Muscle of back (tissue), 11 donors: ENCODE measurements around the gene RAB8B. TPM values are rescaled to one million over a fixed set of nuclear protein-coding genes. Genes with fewer than 3 reads are reported as not detected.
"Not testable (repeated sequence)": the region's sequence is repeated elsewhere in the genome, so short reads cannot be mapped to it uniquely, and the experiment has no call there.

Experiments used
- DNase-seq, 3 donors: peaks; one replicate each; pipeline versions ENCODE4 v3.0.0 to v3.0.0-alpha.2; 2013
- polyA plus RNA-seq, 10 donors: library from polyadenylated mRNA; unstranded; fragments of 120-200 nt; gene quantifications; one replicate each; pipeline ENCODE4 v1.2.1, GENCODE V29; 2013; ENCODE audit not compliant: insufficient read length in 10 of 10

RAB8B gene
- polyA plus RNA-seq, 10 donors, result 17.8 to 30.0 (median 22.3) TPM

DNA sequence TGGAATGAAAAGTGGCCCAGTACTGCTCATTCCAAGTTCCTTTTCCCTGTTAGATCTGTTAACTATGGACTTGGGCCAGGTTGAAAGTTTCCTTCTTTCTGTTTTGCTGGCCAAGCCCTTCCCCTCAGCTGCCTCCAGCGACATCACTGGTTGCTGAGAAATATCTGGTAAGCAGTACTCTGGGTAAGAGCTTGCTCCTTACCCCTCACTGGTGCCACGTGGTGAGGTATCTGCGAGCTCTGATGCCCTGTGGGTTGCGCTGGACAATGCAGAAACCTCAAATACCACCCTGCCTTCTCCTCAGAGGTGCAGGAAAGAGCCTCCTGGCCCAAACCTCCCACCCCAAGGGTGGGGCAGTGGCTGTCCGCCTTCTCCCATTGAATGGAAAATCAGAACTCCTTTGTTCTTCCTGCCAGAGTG is 45.1 kb downstream of the RAB8B start:
- DNase-seq, result peak in 2 of 3 donors; percentile 60 to 76

DNA sequence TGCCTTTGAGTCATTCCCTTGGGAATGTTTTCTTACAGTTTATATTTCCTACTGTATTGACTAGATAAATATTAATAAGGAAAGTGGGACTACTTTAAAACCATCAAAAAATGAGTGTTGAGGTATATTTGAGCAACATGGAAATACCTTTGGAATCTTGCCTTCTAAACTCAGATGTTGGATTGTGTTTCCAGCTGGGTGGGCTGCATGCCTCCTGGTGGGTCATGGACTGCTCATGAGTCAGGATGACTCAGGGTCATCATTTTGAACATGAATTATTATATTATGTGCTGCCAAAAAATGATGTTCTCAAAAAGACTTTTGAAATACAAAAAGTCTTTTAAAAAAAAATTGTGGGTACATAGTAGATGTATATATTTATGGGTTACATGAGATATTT is 46.9 kb downstream of the RAB8B start:
- DNase-seq, result peak in 1 of 3 donors; percentile 86

DNA sequence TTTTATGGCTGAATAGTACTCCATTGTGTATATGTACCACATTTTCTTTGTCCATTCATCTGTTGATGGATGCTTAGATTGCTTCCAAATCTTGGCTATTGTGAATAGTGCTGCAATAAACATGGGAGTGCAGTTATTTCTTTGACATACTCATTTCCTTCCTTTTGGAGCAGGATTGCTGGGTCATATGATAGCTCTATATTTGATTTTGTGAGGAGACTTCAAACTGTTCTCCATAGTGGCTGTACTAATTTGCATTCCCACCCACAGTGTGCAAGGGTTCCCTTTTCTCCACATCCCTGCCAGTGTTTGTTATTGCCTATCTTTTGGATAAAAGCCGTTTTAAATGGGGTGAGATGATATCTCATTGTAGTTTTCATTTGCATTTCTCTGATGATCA is 47.7 kb downstream of the RAB8B start:
- not testable (repeated sequence) for DNase-seq

DNA sequence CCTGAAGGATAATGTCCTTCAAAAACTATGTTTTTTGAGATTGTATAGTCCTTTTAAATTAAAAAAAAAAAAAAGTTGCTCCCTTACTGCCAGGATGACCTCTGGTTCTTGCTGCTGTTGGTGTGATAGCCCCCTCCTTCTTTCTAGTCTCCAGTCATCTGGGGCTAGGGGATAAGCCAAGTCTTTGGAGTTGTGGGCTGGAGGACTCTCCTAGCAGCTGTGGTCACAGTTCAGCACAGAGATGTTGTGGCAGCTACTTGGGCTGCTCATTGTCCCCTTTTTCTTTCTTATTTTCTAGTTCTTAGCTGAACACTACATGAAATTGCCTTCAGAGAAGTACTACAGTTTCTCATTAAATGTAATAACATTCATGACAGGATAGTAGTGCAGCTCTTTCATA is 48.8 kb downstream of the RAB8B start:
- DNase-seq, result no peak

DNA sequence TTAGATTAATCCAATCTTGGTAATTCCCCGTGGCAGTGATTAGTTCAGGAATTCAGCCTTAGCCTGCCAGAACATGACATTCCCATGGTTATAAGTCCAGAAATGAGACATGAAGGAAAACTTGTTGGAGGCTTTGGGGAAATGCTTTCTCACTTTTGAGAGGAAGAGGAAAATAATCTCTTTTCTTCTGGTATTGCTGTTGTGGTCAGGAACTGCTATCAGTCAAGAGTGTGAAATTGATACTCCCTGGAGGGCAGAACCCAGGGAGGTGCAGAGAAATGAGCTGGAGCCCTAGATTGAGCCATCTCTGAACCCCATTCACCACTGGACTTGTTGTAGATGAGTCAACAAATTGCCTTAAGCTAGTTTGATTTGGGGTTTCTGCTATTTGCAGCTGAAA is 49.4 kb downstream of the RAB8B start:
- DNase-seq, result peak in 1 of 3 donors; percentile 78

DNA sequence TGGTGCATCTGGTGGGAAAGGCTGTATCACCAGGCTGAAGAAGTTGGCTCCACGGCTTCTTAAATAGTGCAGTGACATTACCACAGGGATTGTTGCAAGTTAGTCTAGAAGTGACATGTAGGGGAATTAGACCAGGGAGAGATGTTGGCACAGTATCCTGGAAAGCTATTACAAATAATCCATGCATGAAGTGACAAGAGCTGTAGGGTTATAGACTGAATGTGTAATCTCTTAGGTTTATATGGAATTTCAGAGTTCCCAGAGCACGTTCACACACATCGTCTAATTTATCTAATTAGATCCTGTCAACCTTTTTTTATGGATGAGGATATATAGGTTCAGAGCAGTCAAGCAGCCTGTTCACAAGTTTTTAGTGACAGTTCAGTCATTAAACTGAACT is 50.7 kb downstream of the RAB8B start:
- no peak for DNase-seq

DNA sequence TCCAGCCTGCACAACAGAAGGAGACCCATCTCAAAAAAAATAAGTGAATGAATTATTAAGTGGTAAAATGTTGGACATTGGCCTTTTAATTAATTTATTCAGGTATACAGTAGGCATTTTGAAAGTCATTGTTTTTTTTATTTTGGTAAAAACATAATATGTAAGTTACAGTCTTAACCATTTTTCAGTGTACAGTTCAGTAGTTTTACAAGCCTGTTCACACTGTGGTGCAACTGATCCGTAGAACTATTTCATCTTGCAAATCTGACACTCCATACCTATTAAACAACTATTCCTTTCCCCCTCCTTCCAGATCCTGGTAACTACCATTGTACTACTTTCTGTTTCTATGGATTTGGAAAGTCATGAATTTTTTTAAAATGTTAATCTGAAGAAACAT is 51.9 kb downstream of the RAB8B start:
- DNase-seq, result no peak

DNA sequence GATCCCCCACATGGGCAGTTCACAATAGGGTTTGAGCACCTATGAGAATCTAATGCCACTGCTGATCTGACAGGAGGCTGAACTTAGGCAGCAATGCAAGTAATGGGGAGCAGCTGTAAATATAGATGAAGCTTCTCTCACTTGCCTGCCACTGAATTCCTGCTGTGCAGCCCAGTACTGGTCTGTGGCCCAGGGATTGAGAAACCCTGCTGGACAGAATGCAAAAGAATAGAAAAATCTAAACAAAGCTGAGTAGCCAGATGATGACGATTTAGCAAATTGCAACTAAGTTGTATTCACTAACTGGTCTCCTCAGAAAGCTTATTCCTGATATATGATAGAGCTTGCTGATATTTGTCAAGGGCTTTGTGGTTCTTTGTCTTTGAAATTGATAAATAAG is 53.7 kb downstream of the RAB8B start:
- no peak for DNase-seq

DNA sequence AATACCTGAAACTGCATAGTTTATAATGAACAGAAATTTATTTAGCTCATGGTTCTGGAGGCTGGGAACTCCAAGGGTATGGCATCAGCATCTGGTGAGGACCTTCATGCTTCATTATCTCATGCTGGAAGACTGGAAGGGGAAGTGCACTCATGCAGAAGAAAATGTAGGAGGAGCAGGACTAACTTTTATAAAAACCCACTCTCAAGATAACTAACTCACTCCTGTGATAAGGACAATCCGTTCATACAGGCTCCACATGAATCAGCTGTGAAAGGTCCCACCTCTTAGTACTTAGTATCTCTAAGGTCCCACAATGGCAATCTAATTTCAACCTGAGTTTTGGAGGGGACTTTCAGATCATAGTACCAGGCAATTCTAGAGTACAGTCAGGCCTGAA is 54.4 kb downstream of the RAB8B start:
- no peak for DNase-seq

DNA sequence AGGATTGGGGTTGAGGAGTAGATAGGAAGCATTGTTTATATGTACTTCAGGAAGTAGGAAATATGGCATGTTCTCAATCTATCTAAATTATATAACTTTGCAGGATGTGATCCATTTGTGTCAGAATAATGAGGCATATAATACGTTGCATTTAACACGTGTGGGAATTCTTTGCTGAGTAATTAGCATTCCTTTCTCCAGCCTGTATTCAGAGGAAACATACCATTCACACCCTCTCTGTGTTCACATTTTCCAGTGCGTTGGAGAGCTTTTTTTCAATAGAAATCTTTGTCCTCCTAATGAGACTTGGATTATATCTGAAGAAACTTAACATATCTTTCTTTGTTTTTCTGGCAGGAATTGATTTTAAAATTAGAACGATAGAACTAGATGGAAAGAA is 55.0 kb downstream of the RAB8B start:
- DNase-seq, result peak in 1 of 3 donors; percentile 57

DNA sequence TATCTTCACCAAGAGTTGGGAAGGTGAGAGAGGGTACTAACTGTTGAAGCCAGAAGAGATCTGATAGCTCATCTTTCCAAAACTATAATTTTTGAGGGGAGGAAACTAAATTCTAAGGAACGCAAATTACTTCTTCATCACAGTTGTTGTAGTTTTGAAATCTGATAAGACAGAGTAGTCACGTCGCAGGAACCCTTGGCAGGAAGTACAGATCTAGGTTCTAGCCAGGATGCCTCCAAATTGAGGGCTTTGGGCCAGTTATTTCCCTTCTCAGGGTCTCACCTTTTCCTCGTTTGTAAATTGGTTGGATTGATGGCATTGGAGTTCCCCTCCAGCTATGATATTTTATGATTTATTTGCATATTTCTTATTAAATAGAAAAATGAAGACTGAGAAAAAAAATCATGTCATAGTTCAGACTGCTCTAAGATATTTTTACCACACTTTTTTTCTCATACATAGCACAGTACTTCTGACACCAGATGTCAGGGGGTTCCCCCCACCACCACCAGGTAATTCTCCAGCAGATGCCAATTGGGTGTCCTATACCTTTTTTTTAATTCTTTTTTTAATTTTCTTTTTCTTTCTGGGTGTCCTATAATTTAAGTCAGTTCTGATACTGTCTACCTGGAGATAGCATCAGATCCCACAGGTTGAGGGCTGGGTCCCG is 55.7 kb downstream of the RAB8B start:
- no peak for DNase-seq

DNA sequence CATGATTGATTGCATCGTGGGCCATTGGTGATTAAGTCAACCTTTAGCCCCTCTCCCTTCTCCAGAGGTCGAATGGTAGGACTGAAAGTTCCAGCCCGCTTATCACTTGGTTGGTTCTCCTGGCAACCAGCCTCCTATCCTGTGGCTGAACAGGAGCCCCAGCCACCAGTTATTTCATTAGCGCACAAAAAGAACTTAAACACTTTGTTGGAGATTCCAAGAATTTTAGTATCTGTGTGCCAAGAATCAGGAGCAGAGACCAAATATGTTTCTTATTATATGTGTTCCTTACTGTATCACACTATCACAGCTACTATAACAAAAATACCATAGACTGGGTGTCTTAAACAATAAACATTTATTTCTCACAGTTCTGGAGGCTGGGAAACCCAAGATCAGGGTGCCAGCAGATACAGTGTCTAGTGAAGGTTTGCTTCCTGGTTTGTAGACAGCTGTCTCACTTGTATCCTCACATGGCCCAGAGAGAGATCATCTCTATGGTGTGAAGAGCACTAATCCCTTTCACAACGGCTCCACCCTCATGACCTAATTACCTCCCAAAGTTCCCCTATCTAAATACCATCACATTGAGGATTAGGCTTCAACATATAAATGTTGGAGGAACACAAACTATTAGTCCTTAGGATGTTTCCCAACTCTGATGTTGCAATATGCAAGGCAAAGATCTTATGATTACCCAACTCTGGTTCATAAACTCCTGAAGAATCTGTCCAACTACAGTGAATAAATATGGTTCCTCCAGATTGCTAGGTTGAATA is 57.5 kb downstream of the RAB8B start:
- peak in 1 of 3 donors; percentile 70 for DNase-seq

DNA sequence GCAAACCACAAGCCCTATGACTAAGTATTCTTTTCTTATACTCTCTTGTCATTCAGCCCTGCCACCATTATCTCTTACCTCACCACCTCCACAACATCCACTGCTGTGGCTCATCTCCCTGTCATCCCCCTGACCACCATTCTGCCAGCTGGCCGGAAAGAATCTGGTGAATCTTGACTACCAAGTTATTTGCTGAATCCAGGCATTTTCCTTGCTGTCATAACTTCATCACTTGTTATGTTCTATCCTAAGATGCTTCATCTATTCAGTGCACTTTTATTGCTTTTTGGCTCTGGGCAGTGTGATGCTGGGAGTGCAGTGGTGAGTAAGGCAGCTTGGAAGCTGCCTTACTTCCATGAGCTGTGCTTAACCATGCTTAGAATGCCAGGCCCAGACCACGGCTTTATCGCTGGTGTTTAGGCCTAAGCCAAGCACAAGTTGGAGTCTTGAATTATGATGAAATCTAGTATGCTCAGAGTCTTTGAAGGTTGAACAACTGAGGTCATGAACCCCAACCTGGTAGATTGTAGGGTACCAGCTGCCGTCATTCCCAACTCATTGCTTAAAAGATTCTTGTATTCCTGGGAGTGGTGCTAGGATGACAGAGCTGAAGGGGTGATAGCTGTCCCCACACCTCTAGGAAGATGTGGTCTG is 61.0 kb downstream of the RAB8B start:
- DNase-seq, result peak in 1 of 3 donors; percentile 98

DNA sequence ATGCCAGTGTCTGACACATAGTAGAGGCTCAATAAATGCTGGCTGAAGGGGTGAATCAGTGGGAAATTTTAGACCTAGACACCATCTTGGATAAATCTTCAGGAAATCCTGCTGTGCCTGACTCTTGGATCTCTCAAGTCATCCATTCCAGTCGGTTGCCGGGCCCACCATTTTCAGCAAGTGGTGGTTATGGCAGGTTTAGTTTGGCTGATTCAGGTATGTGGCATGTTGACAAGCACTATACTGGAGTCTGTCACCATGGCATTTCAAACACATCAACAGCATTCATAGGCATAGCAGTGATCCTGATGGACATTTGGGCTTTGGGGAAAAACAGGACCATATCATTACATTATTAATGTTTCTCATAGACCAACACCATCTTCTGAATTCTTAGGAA is 62.3 kb downstream of the RAB8B start:
- DNase-seq, result no peak

DNA sequence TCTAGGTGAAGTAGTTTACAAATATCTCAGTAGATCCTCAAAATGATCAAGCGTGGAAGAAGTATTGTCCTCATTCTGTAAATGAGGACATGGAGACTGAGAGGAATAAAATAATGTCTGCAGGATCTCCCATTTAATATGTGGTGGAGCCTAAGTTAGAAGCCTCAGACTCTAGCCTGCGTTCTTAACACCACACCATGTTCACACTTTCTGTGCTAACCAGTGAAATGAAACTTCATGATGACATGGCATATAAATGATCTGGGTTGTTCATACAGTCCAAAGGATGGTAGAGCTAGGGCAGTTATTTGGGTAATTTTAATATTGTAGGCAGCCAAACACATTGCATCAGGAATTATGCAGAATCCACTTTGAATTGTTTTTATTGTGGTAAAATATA is 62.9 kb downstream of the RAB8B start:
- no peak for DNase-seq

DNA sequence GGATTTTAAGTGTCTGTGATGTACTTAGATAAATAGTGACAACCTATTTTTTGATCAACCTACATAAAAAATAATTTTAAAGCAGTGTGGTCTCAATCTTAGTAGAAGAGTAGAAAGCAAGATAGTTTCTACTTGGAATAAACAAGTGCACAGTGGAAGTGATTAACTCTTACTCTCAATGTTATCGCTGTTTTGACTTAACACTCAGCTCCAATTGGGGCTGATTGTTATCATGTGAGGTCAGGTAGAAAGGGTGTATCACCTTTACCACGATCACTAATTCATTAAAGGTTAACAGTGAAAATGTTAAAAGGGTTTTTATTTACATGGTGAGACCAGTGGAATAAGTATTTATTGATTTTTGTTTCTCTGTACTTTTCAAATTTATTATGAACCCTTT is 65.6 kb downstream of the RAB8B start:
- DNase-seq, result no peak

DNA sequence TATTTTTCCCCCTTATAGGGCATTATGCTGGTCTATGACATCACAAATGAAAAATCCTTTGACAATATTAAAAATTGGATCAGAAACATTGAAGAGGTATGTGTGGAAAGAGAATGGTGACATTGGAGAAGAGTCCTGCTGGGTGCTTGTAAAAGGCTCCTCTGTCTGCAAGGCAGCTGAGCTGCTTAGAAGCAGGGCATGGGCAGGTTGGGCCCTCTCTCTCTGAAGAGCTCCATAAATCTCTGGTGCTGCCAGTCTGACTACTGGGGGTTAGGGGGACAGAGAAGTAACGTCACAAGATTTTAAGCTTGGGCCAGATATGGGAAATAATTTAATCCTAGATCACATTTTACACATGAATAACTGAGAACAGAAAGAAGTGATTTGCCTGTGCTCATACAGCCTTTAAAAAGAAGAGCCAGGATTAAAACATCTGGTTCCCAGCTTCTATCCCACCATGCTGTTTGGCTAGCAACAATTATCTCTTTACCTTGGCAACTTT is 66.1 kb downstream of the RAB8B start:
- DNase-seq, result no peak

DNA sequence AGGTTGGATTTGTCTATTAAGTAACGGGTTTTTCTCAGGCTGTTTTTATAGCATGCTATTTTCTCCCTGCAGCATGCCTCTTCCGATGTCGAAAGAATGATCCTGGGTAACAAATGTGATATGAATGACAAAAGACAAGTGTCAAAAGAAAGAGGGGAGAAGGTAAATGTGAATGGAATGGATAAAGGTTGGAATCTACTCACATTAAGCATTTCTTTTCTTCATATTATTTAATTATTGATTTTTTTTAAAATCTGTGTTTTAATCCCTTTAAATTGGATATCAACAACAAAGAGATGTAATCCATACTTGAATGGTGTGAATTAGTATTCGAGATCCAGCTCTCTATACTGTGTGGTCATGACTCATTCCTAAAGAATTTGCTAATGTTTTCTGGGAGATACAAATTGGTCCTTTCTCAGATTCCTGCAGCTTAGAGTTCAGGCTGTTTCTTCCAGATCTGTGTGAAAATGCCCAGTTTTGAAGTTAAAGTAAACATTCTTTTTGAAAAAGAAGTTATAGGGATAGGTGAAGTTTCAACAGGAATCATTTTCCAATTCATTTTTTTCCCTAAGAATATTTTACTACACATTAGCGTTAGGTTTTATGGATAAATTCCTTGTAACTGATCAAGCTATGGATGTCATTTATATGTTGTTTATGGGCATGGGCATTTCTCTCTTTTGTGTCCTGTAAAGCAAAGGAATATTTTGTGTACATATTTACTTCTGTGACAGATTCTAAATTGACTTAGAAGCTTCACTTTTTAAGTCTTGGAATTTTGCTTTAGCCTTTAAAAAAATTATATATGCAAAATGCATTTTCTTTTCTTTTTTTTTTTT is 67.2 kb downstream of the RAB8B start:
- peak in 1 of 3 donors; percentile 75 for DNase-seq

DNA sequence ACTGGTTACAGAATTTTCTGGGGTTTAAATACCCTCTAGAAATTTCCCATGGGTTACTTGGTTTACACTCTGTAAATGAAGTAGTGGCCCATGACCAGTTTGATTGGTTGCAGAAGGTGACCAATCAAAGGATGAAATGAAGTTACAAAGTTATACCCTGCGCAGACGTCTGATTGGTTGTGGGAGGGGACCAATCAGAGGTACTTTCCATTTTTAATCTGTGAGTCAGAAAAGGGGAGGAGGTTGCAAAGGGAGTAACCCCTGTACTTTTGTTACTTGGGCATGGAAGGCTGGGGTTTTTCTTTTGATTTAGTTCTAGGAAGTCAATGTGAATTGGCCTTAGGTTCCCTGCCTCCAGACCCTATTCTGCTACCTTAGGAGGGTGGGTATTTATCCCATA is 69.3 kb downstream of the RAB8B start:
- DNase-seq, result no peak

DNA sequence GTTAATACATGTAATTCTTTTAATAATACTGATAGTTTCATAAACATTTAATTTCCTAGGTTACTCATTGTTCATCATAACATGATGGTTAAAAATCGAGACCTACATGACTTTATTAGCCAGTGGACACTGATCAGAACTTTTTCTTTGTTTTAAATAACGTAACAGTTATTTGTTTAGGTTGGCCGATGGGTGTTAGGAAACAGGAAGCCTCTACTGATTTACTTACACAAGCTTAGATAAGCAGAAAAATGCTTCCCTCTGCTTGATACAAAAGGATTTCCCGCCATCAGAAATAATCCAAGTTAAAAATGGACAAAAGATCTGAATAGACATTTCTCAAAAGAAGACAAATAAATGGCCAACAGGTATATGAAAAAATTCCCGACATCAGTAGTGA is 71.4 kb downstream of the RAB8B start:
- no peak for DNase-seq

DNA sequence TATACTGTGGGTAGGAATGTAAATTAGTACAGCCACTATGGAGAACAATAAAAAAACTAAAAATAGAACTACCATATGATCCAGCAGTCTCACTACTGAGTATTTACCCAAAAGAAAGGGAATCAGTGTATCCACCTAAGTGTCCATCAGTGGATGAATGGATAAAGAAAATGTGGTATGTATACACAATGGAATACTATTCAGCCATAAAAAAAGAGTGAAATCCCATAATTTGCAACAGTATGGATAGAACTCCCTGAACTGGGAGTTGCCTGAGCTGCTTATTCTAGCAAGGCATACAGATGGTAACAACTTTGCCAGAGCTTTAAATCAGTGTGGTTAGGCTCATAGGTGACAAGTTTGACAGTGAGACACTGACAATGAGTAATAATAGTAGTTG is 71.9 kb downstream of the RAB8B start:
- DNase-seq, result no peak

DNA sequence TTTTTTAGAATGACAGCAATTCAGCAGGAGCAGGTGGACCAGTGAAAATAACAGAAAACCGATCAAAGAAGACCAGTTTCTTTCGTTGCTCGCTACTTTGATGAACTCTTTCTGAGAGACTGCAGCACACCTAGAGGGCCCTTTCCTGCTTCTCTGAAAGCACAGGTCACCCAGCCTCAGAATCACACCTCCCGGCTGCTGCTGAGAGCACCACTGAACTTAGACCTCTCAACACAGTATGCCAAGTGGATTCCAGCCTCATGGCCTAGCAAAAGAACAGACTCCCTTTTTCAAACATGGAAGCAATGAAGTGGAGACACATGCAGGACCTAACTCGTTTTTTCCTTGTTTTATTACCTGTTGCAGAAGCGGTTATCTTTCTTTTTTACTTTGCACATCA is 74.1 kb downstream of the RAB8B start:
- DNase-seq, result no peak
